Measurements from ENCODE around the gene TEX9. TPM values are rescaled to one million over a fixed set of nuclear protein-coding genes. Genes with fewer than 3 reads are reported as not detected.

TEX9 gene
- total and polyA plus RNA-seq, 2 of the 4 experiments (the other 2 are of a cell fraction) = 0.63 to 1.4 TPM

DNA sequence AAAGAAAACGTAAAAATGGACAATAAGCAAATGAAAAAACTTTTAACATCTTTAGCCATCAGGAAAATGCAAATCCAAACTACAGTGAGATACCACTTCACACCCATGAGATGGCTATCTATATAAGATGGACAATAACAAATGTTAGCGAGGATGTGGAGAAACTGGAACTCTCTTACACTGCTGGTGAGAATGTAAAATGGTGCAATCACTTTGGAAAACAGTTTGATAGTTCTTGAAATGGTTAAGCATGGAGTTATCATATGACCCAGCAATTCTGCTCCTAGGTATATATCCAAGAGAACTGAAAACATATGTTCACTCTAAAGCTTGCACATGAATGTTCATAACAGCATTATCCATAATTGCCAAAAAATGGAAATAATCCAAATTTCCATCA is 21.3 kb upstream of the TEX9 start:
- no peak overlapping the region for H3K9ac ChIP-seq (ENCODE audit: low read depth, low read length)
- TF ChIP-seq NFE2L2 (IDR thresholded peaks at IDR 0.05; ENCODE audit: low read depth, low read length) (no peak), CHD1 (IDR thresholded peaks at IDR 0.05; ENCODE audit: low read depth, low read length) (no peak), CEBPB (IDR thresholded peaks at IDR 0.05; ENCODE audit: low read depth, low read length) (peak; percentile 18; the same call in 1 of the 2 replicates), SMC3 (IDR thresholded peaks at IDR 0.05; ENCODE audit: low read depth, low read length) (no peak), POLR2A (IDR thresholded peaks at IDR 0.05; ENCODE audit: low read depth, low read length) (no peak), FOS (IDR thresholded peaks at IDR 0.05; ENCODE audit: low read depth, low read length) (no peak)
- H2BK20ac ChIP-seq (ENCODE audit: low read depth, low read length) = no peak overlapping the region
- DNase-seq (no peak), ATAC-seq (ENCODE audit: low read depth) (no peak)
- no peak overlapping the region for H2AFZ ChIP-seq (replicated peaks; ENCODE audit: low read length, poor library complexity)
- H3K36me3 ChIP-seq (ENCODE audit: control insufficient read depth, insufficient read depth, low read length) = no peaks in the 10 kb centered on the region
- no peak overlapping the region for H2BK15ac ChIP-seq (ENCODE audit: low read depth, low read length)
- H2AK5ac ChIP-seq (ENCODE audit: low read depth, low read length) = no peak overlapping the region
- BruUV-seq (replicated peaks) = no TSS peak
- POLR2A ChIA-PET (ENCODE audit: unreplicated experiment) = interaction anchor here (0.5 kb wide), 1 partner anchor 13 kb away, joined by 3 read pairs; no protein-coding TSS in a partner anchor
- no peaks in the 10 kb centered on the region for H3K9me3 ChIP-seq (ENCODE audit: control insufficient read depth, insufficient read depth, low read length)
- no peaks in the 10 kb centered on the region for H3K4me1 ChIP-seq (ENCODE audit: control insufficient read depth, insufficient read depth, low read length)
- no peaks in the 10 kb centered on the region for H3K27me3 ChIP-seq (ENCODE audit: control insufficient read depth, insufficient read depth, low read length)
- no peak overlapping the region for H3K14ac ChIP-seq (replicated peaks; ENCODE audit: low read depth, low read length)
- H4K5ac ChIP-seq (ENCODE audit: low read depth, low read length) = no peak overlapping the region
- H2BK120ac ChIP-seq (ENCODE audit: low read depth, low read length) = no peak overlapping the region
- H3K23ac ChIP-seq (ENCODE audit: low read depth, low read length) = no peak overlapping the region
- no peak overlapping the region for H3K56ac ChIP-seq (ENCODE audit: extremely low read depth, insufficient read depth, low read length)
- no peak overlapping the region for H3K4ac ChIP-seq (ENCODE audit: low read depth, low read length)
- H3K27ac ChIP-seq (ENCODE audit: insufficient read depth, low read length) = no peak overlapping the region
- no peak overlapping the region for H4K8ac ChIP-seq (ENCODE audit: low read depth in 2 of 2, low read length in 2 of 2)
- intact Hi-C loops (cut with micrococcal nuclease) (no loop called here), dilution Hi-C loops (cut with HindIII; ENCODE audit: low sequenced_read_pairs, unreplicated experiment) (no loop called here), in situ Hi-C loops (cut with MboI; ENCODE audit: low sequenced_read_pairs) (no loop called here)
- H3K4me2 ChIP-seq (ENCODE audit: low read depth, low read length) = no peak overlapping the region
- no peaks in the 10 kb centered on the region for H3K79me1 ChIP-seq (ENCODE audit: low read depth in 1 of 2, low read length in 2 of 2)
- no peak overlapping the region for H4K91ac ChIP-seq (ENCODE audit: insufficient read depth, low read depth, low read length)
- H3K9me1 ChIP-seq (ENCODE audit: insufficient read depth, low read length) = no peaks in the 10 kb centered on the region
- CTCF ChIA-PET = no interaction called here
- H4K20me1 ChIP-seq (ENCODE audit: insufficient read depth, low read length) = no peaks in the 10 kb centered on the region
- no CpG with 5 or more reads among the region's 2 CpGs for WGBS, 2 experiments (ENCODE audit: extremely low coverage in 2 of 2, insufficient read length in 1 of 2)
- no peak overlapping the region for H2BK5ac ChIP-seq (ENCODE audit: low read depth, low read length, poor library complexity, severe bottlenecking)
- no peak overlapping the region for H2AK9ac ChIP-seq (replicated peaks; ENCODE audit: low read depth, low read length, poor library complexity)
- no peak overlapping the region for H3K4me3 ChIP-seq (ENCODE audit: insufficient read depth, low read depth, low read length)
- H3K18ac ChIP-seq (ENCODE audit: low read depth, low read length) = no peak overlapping the region
